HepG2 (cell line): ENCODE results near the gene RERE. TPM values are rescaled to one million over a fixed set of nuclear protein-coding genes. Genes with fewer than 3 reads are reported as not detected.

Source experiments
- ATAC-seq: fragments of 200-7000 bp; cut with Tn5 transposase; 3 replicates; pipeline ENCODE4 v1.9.1; 2020; ENCODE audit warnings: mild to moderate bottlenecking, moderate library complexity
- BruUV-seq: library from RNA; stranded (reverse); fragments of 400-500 nt; replicated peaks from 2 replicates; lab custom pipeline; 2021; lab: Mats Ljungman, UMichigan
- CTCF ChIA-PET: fragments of 300-600 bp; formaldehyde crosslinking; extraction: SDS; loops from one replicate; lab custom pipeline; 2021; ENCODE audit warnings: low total read pairs, inconsistent platforms, low intra/inter-chr PET ratio; lab: Yijun Ruan, JAX
- POLR2A ChIA-PET: fragments of 350-600 bp; sonication (Branson Sonifier 250); formaldehyde crosslinking; loops from one replicate; lab custom pipeline; 2020; ENCODE audit warnings: antibody characterized with exemption, inconsistent platforms; lab: Yijun Ruan, JAX
- DNase-seq: peaks from one replicate; pipeline ENCODE4 v3.0.0-alpha.2; 2015; ENCODE audit warnings: low spot score
- FAIRE-seq: peaks from 3 replicates; lab custom pipeline; 2011; peaks lifted over from hg19 to GRCh38; lab: Jason Lieb, UNC
- H2AFZ ChIP-seq: one replicate; pipeline ENCODE4 v1.6.1; 2011; ENCODE audit warnings: low read length, inconsistent platforms
- H3K27ac ChIP-seq: fragments of 300-600 bp; 3 replicates; pipeline ENCODE4 v1.8.0; 2011; ENCODE audit warnings: mixed run types, mild to moderate bottlenecking, mixed read lengths, low read length, inconsistent platforms; ENCODE audit not compliant: insufficient read depth; ENCODE audit errors: extremely low read length
- H3K27me3 ChIP-seq, 2 experiments: fragments of 200-600 bp in 1 of 2; 2 replicates in 1 of 2; 3 replicates in 1 of 2; pipeline versions ENCODE4 v1.6.0 to v1.8.0; 2011; ENCODE audit warnings: low read length in 2 of 2, mild to moderate bottlenecking in 2 of 2, moderate library complexity in 2 of 2, inconsistent platforms in 1 of 2; ENCODE audit not compliant: insufficient read depth in 2 of 2, control insufficient read depth in 1 of 2
- H3K36me3 ChIP-seq, 2 experiments: fragments of 200-600 bp in 1 of 2; replicated peaks in 1 of 2; 2 replicates in 1 of 2; 3 replicates in 1 of 2; pipeline versions ENCODE4 v1.5.1 to v1.8.0; 2011; ENCODE audit warnings: low read length in 2 of 2, inconsistent platforms in 1 of 2; ENCODE audit not compliant: insufficient read depth in 2 of 2, control insufficient read depth in 1 of 2
- H3K4me1 ChIP-seq: 2 replicates; pipeline ENCODE4 v1.5.1; 2012; ENCODE audit warnings: low read length, inconsistent platforms; ENCODE audit not compliant: insufficient read depth
- H3K4me2 ChIP-seq: 2 replicates; pipeline ENCODE4 v1.6.0; 2011; ENCODE audit warnings: low read depth, low read length, inconsistent platforms
- H3K4me3 ChIP-seq, 3 experiments: fragments of 200-600 bp in 1 of 3; sonication (generic), shearing (Covaris generic) in 1 of 3; replicated peaks in 1 of 3; 2 replicates each; pipeline ENCODE4 v1.5.1; 2011 to 2016; ENCODE audit warnings: low read length in 3 of 3, inconsistent platforms in 2 of 3, low read depth in 2 of 3, mild to moderate bottlenecking in 2 of 3, control low read depth in 1 of 3, mixed read lengths in 1 of 3; ENCODE audit not compliant: insufficient read depth in 1 of 3
- H3K79me2 ChIP-seq: one replicate; pipeline ENCODE4 v1.6.1; 2011; ENCODE audit warnings: low read length, inconsistent platforms; ENCODE audit not compliant: insufficient read depth
- H3K9ac ChIP-seq: 2 replicates; pipeline ENCODE4 v1.6.0; 2011; ENCODE audit warnings: mild to moderate bottlenecking, low read depth, low read length, inconsistent platforms; ENCODE audit not compliant: insufficient read depth
- H3K9me3 ChIP-seq: 2 replicates; pipeline ENCODE4 v1.5.1; 2012; ENCODE audit warnings: mild to moderate bottlenecking, low read length
- H4K20me1 ChIP-seq: 2 replicates; pipeline ENCODE4 v1.6.0; 2011; ENCODE audit warnings: inconsistent platforms, mild to moderate bottlenecking, low read length, moderate library complexity; ENCODE audit not compliant: insufficient read depth
- ARID5B ChIP-seq: IDR thresholded peaks from 2 replicates; pipeline ENCODE4 v1.4.0; 2020; ENCODE audit warnings: mild to moderate bottlenecking, missing genetic modification reagents
- THYN1 ChIP-seq: sonication (generic); formaldehyde crosslinking; IDR thresholded peaks from 2 replicates; pipeline ENCODE4 v1.8.1; 2023; ENCODE audit warnings: low read depth, mild to moderate bottlenecking, moderate library complexity, missing genetic modification reagents, borderline replicate concordance
- ZBTB33 ChIP-seq: sonication (generic); formaldehyde crosslinking; IDR thresholded peaks from 2 replicates; pipeline ENCODE4 v1.4.0; 2020; ENCODE audit warnings: missing genetic modification reagents
- WGBS: methylation state at CpG from one replicate; pipeline ENCODE4 v1.1.6; 2017; ENCODE audit warnings: low lambda C conversion rate; 5-methylcytosine and 5-hydroxymethylcytosine counted together
- in situ Hi-C: cut with HindIII; loops from 2 replicates; pipeline ENCODE4 v1.10.0; 2017; ENCODE audit warnings: low pct_unique_long_range_greater_than_20kb; ENCODE audit not compliant: extremely low pct_ligation_motif_present
- intact Hi-C: fragments of 100-400 bp; cut with micrococcal nuclease; formaldehyde crosslinking; loops from one replicate; pipeline ENCODE4 v1.10.0; 2022; ENCODE audit not compliant: unreplicated experiment
- polyA plus RNA-seq, 8 experiments: library from polyadenylated mRNA; depleted of rRNA in 3 of 8; stranded (reverse) in 7 of 8; unstranded in 1 of 8; fragments of >200 nt; fragmentation: Illumina TruSeq in 4 of 8; extraction: Trizol in 4 of 8; gene quantifications; 2 replicates each; pipeline versions ENCODE4 v1.2.1 to v1.2.3, GENCODE V29; 2011 to 2016; ENCODE audit warnings: low read depth in 4 of 8, missing spikeins in 1 of 8, mixed read lengths in 1 of 8; ENCODE audit not compliant: insufficient read depth in 1 of 8
- total RNA-seq, 5 experiments: library from RNA; depleted of rRNA; stranded (reverse); fragments of >200 nt; fragmentation: Illumina TruSeq; extraction: Trizol; gene quantifications; 2 replicates each; pipeline ENCODE4 v1.2.3, GENCODE V29; 2016; ENCODE audit warnings: low read depth in 1 of 5
- TF ChIP-seq, protein P1 (sequence below): sonication (generic); formaldehyde crosslinking; IDR thresholded peaks from 2 replicates; pipeline ENCODE4 v1.8.0; 2022; ENCODE audit warnings: missing genetic modification reagents, mild to moderate bottlenecking, borderline replicate concordance
- TF ChIP-seq, protein P2 (sequence below), 2 experiments: fragments of 450-650 bp in 1 of 2; sonication (generic) in 1 of 2; formaldehyde crosslinking in 1 of 2; IDR thresholded peaks; 2 replicates each; pipeline versions ENCODE4 v1.6.1 to v1.8.0; 2016 to 2022; ENCODE audit warnings: antibody characterized with exemption in 1 of 2, mild to moderate bottlenecking in 1 of 2, missing genetic modification reagents in 1 of 2

Gene RERE
- total and polyA plus RNA-seq, 2 of the 13 experiments (the other 11 are each of a cell fraction or from before 2014, with no cell fraction given), result 18.3 to 21.9 TPM

DNA sequence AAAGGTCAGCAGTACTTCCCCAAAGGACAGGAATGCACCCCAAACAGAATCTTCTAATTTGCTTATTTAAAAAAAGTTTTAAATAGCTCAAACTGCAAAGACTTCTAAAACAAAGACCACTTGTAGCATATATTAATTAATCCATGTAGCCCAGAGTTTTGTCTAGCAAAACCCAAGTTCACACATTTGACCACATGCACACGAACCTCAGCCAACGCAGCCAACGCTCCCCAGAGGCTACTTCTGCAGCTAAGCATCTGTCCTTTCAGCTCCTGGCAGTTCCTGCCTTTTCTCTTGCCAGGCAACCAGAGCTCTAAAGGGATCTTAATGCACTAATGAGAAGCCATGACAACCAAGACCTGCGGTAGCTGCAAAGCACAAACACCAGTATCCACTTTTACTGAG is 89.6 kb downstream of the RERE start:
- no peak for ATAC-seq
- CTCF ChIA-PET, result no interaction called here
- no peaks in the 10 kb centered on the region for H3K27me3 ChIP-seq
- H3K4me3 ChIP-seq, result no peak overlapping the region
- no peak overlapping the region for H3K9ac ChIP-seq
- 94% methylated on average over 4 of the region's 4 CpGs for WGBS
- H3K9me3 ChIP-seq, result no peaks in the 10 kb centered on the region
- peaks cover 73% of the 10 kb centered on the region for H3K79me2 ChIP-seq
- no peak for FAIRE-seq
- H3K36me3 ChIP-seq, result no peaks in the 10 kb centered on the region
- intact Hi-C loops (no loop called here), in situ Hi-C loops (no loop called here)
- no peak overlapping the region for H3K27ac ChIP-seq
- peaks cover 42% of the 10 kb centered on the region for H3K4me1 ChIP-seq
- no peaks in the 10 kb centered on the region for H4K20me1 ChIP-seq
- BruUV-seq, result no TSS peak
- H3K4me2 ChIP-seq, result no peak overlapping the region
- no peak for TF ChIP-seq THYN1 (CRISPR knock-in tag)
- no peak for TF ChIP-seq ARID5B (CRISPR knock-in tag)
- TF ChIP-seq, protein P1, sequence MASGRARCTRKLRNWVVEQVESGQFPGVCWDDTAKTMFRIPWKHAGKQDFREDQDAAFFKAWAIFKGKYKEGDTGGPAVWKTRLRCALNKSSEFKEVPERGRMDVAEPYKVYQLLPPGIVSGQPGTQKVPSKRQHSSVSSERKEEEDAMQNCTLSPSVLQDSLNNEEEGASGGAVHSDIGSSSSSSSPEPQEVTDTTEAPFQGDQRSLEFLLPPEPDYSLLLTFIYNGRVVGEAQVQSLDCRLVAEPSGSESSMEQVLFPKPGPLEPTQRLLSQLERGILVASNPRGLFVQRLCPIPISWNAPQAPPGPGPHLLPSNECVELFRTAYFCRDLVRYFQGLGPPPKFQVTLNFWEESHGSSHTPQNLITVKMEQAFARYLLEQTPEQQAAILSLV (CRISPR knock-in tag), result no peak
- TF ChIP-seq ZBTB33 (CRISPR knock-in tag), result no peak
- TF ChIP-seq, protein P2, sequence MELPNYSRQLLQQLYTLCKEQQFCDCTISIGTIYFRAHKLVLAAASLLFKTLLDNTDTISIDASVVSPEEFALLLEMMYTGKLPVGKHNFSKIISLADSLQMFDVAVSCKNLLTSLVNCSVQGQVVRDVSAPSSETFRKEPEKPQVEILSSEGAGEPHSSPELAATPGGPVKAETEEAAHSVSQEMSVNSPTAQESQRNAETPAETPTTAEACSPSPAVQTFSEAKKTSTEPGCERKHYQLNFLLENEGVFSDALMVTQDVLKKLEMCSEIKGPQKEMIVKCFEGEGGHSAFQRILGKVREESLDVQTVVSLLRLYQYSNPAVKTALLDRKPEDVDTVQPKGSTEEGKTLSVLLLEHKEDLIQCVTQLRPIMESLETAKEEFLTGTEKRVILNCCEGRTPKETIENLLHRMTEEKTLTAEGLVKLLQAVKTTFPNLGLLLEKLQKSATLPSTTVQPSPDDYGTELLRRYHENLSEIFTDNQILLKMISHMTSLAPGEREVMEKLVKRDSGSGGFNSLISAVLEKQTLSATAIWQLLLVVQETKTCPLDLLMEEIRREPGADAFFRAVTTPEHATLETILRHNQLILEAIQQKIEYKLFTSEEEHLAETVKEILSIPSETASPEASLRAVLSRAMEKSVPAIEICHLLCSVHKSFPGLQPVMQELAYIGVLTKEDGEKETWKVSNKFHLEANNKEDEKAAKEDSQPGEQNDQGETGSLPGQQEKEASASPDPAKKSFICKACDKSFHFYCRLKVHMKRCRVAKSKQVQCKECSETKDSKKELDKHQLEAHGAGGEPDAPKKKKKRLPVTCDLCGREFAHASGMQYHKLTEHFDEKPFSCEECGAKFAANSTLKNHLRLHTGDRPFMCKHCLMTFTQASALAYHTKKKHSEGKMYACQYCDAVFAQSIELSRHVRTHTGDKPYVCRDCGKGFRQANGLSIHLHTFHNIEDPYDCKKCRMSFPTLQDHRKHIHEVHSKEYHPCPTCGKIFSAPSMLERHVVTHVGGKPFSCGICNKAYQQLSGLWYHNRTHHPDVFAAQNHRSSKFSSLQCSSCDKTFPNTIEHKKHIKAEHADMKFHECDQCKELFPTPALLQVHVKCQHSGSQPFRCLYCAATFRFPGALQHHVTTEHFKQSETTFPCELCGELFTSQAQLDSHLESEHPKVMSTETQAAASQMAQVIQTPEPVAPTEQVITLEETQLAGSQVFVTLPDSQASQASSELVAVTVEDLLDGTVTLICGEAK (IDR thresholded peaks at IDR 0.05), result no peak
- TF ChIP-seq, protein P2 (CRISPR knock-in tag; IDR thresholded peaks at IDR 0.05), result no peak
- DNase-seq, result no peak
- POLR2A ChIA-PET, result no interaction called here
- no peak overlapping the region for H2AFZ ChIP-seq
